GM12891 (cell line): ENCODE measurements around the gene ASAP3.

ENCODE experiments used
- PAX5 ChIP-seq: IDR thresholded peaks from 2 replicates; pipeline ENCODE4 v1.6.1; 2011; ENCODE audit warnings: low read length, moderate library complexity, mild to moderate bottlenecking; ENCODE audit not compliant: insufficient read depth, severe bottlenecking
- POLR2A ChIP-seq: IDR thresholded peaks from 2 replicates; pipeline ENCODE4 v1.6.1; 2011; ENCODE audit warnings: low read depth, low read length, control low read depth
- POLR2AphosphoS5 ChIP-seq: IDR thresholded peaks from 2 replicates; pipeline ENCODE4 v1.6.1; 2011; ENCODE audit warnings: low read depth, low read length, control low read depth
- POU2F2 ChIP-seq: IDR thresholded peaks from 2 replicates; pipeline ENCODE4 v1.6.1; 2011; ENCODE audit warnings: low read depth, mild to moderate bottlenecking, control low read depth, low read length, moderate library complexity

DNA sequence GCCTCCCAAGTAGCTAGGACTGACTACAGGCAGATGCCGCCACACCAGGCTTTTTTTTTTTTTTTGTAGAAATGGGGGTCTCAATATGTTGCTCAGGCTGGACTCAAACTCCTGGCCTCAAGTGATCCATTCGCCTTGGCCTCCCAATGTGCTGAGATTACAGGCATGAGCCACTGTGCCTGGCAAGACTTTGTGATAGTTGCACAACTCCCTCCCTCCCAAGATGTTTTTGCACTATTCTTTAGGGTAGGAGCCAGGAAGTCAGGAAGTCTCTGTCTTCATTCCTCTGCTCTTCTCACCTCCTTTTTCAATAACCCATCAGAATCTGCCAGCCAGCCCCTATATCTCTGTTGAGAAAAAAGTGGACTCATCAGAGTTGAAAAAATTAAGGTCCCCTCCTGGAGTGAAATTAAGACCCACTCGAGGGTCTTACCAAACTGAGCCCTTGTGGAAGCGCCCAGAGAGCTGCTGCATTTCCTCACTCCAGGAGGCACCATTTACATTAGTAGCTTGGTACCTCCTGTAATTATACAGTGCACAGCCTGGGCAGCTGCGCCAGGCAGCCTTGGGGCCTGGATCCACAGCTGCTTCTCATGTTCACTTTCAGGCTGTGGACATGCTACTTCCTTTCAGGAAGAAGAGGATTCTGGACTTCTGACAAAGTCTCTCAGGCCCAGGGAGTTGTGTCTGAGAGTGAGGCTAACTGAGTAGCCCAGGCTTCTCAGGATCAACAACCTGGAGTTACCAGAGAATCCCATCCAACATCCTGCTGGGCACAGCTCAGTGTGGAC, 83.5 kb downstream of the ASAP3 start:
- TF ChIP-seq PAX5 (no peak), POLR2AphosphoS5 (no peak), POLR2A (no peak), POU2F2 (no peak)
